AG09319 (cell line): ENCODE data around the gene CYP1A2.

ENCODE experiments used
- DNase-seq: peaks from one replicate; pipeline ENCODE4 v3.0.0-alpha.2; 2010; ENCODE audit warnings: low read depth; ENCODE audit errors: extremely low read depth
- TF ChIP-seq, protein P1 (sequence below): IDR thresholded peaks from 2 replicates; pipeline ENCODE4 v1.5.1; 2011; ENCODE audit warnings: low read depth, mild to moderate bottlenecking, inconsistent platforms, low read length, moderate library complexity

CYP1A2 gene, protein sequence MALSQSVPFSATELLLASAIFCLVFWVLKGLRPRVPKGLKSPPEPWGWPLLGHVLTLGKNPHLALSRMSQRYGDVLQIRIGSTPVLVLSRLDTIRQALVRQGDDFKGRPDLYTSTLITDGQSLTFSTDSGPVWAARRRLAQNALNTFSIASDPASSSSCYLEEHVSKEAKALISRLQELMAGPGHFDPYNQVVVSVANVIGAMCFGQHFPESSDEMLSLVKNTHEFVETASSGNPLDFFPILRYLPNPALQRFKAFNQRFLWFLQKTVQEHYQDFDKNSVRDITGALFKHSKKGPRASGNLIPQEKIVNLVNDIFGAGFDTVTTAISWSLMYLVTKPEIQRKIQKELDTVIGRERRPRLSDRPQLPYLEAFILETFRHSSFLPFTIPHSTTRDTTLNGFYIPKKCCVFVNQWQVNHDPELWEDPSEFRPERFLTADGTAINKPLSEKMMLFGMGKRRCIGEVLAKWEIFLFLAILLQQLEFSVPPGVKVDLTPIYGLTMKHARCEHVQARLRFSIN

DNA sequence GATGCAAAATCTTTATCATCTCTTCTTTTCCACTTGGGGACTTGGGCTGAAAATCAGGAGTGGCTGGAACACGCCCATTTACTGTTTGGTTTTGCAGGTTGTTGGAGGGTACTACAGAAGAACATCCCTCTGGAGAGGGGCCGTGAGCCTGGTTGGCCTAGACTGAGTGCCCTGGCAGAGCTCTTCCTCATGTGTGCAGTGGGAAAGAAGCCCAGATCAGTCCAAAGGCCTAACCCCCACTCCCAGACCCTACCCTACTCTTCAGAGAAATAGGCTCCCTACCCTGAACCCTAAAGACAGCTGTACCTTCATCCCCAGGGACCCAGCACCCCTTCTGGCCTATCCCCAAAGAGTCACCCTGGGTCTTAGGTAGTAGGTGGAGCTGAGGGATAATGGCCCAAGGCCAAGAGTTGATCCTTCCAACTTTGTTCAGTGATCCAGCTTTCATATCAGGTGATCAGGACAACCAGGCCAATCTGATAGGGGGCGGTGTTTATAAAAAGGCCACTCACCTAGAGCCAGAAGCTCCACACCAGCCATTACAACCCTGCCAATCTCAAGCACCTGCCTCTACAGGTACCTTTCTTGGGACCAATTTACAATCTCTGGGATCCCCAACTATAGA, at the start of gene CYP1A2:
CYP1A2 (plus strand) TSS at position 524 of the 625 bp plus-strand sequence. CDS start 894 bp downstream, outside the sequence.
- TF ChIP-seq, protein P1, sequence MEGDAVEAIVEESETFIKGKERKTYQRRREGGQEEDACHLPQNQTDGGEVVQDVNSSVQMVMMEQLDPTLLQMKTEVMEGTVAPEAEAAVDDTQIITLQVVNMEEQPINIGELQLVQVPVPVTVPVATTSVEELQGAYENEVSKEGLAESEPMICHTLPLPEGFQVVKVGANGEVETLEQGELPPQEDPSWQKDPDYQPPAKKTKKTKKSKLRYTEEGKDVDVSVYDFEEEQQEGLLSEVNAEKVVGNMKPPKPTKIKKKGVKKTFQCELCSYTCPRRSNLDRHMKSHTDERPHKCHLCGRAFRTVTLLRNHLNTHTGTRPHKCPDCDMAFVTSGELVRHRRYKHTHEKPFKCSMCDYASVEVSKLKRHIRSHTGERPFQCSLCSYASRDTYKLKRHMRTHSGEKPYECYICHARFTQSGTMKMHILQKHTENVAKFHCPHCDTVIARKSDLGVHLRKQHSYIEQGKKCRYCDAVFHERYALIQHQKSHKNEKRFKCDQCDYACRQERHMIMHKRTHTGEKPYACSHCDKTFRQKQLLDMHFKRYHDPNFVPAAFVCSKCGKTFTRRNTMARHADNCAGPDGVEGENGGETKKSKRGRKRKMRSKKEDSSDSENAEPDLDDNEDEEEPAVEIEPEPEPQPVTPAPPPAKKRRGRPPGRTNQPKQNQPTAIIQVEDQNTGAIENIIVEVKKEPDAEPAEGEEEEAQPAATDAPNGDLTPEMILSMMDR: no peak
- DNase-seq: no peak

DNA sequence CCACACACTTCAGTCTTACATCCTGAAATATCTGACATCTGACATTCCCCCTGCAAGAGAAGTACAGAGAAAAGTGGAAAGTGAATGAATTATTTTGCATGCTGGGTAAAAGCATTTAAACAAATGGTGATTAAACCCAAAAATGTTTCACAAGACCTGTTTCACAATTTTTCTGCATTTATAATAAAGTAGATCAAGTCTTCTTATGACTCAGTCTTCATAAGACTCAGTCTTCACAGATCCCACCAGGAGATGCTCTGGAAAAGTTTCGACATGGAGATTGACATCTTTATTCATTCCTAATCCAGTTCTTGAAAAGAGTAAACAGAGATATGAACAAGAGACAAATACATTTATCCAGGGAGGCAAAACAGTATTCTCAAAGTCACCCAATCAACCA, 39.6 kb upstream of the CYP1A2 start:
- no peak for DNase-seq
- TF ChIP-seq, protein P1: no peak

DNA sequence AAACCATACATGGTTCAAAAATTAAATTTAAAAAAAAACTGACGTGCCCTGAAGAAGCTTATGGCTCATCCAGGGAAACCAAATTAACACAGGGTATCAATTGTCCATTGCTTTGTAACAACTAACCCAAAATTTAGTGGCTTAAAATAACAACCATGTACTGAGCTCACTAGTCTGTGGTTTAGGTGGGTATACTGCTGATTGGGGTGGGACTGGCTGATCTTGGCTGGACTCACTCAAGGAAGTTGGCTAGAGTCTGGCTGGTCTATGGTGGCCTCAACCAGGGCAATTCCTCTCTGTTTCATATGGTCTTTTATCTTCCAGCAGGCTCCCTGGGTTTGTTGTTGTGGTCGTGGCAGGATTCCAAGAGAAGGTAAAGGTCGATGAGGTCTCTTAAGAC, 38.8 kb upstream of the CYP1A2 start:
- no peak for DNase-seq
- TF ChIP-seq, protein P1: no peak

DNA sequence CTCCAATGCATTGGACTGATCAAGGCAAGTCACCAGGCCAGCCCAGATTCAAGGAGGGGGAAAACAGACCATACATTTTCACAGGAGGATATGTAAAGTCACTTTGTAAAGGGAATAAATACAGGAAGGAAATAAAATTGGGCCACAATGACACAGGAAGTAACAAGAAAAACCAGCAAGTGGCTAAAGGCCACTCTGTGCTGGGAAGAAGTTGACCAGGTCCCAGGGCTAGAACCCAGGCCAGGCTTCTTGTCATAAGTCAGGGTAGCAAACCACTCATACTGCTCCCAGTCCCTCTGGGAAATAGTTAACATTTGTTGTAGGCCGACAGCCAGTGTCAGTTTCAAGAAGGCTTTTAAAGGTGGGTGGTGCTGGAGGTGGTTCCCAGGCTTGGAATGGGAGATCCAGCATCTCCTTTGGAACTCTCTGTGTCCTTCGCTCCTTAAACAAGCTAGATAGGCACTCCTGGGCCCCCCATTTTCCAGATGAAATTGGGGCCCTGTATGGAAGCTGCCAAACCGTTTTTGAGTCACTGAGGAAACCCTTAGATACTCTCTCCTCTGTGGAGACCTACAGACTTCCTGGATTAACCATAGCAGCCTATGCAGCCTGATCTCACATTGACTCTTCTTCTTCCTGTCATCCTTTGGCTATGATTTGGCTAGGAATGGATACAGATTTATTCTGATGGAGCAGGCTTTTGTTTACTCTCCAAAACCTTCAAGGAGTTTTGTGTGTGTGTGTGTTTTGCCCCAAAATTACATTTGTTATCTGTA, 38.1 kb upstream of the CYP1A2 start:
- TF ChIP-seq, protein P1: no peak
- DNase-seq: no peak

DNA sequence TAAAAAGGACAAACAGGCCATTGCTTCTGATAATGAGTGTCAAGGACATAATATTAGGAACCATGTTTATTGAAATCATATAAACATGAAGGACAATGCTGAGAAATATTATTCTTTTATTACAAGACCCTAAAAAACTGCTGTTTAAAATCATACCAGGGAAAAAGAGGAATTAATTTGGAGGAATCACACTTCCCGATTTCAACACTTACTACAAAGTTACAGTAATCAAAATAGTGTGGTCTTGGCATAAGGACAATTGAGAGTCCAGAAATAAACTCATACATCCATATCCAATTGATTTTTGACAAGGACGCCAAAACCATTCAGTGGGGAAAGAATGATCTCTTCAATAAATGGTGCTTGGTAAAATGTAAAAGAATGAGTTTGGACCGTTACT, 36.3 kb upstream of the CYP1A2 start:
- no peak for DNase-seq
- TF ChIP-seq, protein P1: no peak

DNA sequence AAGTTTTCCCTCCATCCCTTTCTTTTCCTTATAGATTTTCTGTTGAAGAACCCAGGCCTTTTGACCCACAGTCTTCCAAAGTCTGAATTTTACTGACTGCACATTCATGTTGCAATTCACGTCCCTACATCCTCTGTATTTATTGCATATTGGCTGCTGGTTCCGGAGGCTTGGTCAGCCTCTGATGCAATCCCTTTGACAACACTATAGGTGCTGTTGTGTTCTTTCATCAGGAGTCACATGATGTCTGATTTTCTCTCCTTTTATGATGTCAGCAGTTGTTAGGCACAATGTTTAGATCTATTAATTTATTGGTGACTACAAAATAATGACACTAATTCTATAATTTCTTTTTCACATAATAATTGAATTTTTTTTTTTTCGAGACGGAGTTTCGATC, 32.0 kb upstream of the CYP1A2 start:
- no peak for DNase-seq
- TF ChIP-seq, protein P1: no peak
